Activated T-helper 17 cell treated with anti-CD3 and anti-CD28 coated beads, Interleukin-2, amount 50 U/mL, for 72 hours (primary cell): ENCODE measurements around the gene ALOX5. TPM values are rescaled to one million over a fixed set of nuclear protein-coding genes. Genes with fewer than 3 reads are reported as not detected.
A peak's percentile ranks its signal among the peaks of the same experiment; 100 is the strongest.
"Not testable (repeated sequence)": the region's sequence is repeated elsewhere in the genome, so short reads cannot be mapped to it uniquely, and the experiment has no call there.

Experiments used
- ATAC-seq: fragments of 150-1000 bp; cut with Tn5 transposase; replicated peaks from 2 replicates; pipeline ENCODE4 v1.10.0; 2021; ENCODE audit warnings: mild to moderate bottlenecking, moderate library complexity
- H3K27ac Mint-ChIP-seq: one replicate; pipeline ENCODE4 v1.8.0; 2022; ENCODE audit warnings: mixed read lengths
- H3K27me3 Mint-ChIP-seq: one replicate; pipeline ENCODE4 v1.8.0; 2022; ENCODE audit warnings: mixed read lengths
- H3K36me3 Mint-ChIP-seq: one replicate; pipeline ENCODE4 v1.8.0; 2022; ENCODE audit warnings: low read depth, mild to moderate bottlenecking, mixed read lengths
- H3K4me1 Mint-ChIP-seq: one replicate; pipeline ENCODE4 v1.8.0; 2022; ENCODE audit warnings: mixed read lengths
- H3K4me3 Mint-ChIP-seq: one replicate; pipeline ENCODE4 v1.8.0; 2022; ENCODE audit warnings: mild to moderate bottlenecking, mixed read lengths
- H3K9me3 Mint-ChIP-seq: one replicate; pipeline ENCODE4 v1.8.0; 2022; ENCODE audit warnings: mixed read lengths
- total RNA-seq, 2 donors: library from RNA; stranded (reverse); gene quantifications; one replicate each; pipeline ENCODE4 v1.2.3, GENCODE V29; 2022

Gene ALOX5
- total RNA-seq, 2 donors from 2014 or later: 4.0 to 7.9 TPM

DNA sequence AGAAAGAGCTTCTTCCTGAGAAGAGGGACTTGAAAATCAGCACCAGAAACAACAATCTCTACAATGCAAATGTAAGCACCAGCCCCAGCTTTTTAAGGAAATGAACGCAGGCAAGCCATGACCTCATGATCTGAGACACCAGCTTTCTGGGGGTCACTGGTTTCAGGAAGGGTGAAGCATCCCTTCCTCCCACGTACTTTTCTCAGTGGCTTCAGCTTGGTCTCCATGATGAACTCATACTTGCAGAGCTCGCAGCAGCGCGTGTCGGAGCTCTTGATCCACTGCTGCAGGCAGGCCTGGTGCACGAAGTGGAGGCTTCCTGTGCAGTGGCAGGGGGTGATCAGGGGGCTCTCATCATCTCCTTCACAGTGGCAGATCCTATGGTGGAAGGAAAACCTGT is 87.0 kb downstream of the ALOX5 start:
- peaks cover 54% of the 10 kb centered on the region for H3K36me3 Mint-ChIP-seq

DNA sequence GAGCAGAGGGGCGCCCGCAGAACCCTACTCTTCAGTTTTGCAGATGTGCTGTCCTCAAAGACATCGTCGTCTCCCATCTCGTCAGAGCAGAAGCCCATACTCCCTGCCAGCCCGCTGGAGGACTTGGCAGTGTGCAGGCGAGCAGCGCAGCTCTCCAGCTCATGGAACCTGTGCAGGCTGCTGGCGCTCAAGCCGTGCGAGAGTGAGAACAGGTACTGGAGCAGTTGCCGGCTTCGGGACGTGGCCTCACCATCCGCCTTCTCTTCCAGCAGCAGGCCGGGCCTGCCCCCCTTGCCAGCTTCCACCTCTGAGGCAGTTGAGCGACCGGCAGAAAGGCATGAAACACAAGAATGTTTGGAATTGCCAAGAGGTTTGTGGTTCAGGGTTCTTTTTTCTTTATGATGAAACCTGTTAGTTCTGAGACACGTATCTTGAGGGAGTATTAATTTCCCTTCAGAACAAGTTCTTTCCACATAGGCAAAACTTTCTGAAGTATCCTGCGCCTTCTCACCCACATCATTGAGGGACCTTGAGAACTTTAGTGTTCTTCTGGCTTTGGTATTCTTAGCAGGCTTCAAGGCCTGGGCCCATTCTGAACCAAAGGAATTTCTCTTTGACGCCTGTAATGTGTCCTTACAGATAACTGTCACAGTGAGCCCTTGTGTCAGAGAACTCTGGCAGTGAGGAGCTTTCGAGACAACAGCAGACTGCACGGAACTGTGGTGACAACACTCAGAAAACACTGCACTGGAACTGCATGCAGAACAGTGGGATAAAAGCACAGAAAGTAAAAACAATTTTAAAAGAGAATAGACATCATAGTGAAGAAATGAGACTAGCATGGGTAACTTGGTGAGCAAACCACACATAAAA is 89.5 kb downstream of the ALOX5 start:
- no peaks in the 10 kb centered on the region for H3K9me3 Mint-ChIP-seq

More for the DNA sequence above, 87.0 kb downstream of the ALOX5 start:
- H3K4me1 Mint-ChIP-seq: peaks cover 23% of the 10 kb centered on the region
- no peak overlapping the region for H3K4me3 Mint-ChIP-seq
- peak; percentile 52 for ATAC-seq
- H3K27ac Mint-ChIP-seq: peak overlapping the region; percentile 8
- no peaks in the 10 kb centered on the region for H3K9me3 Mint-ChIP-seq
- no peaks in the 10 kb centered on the region for H3K27me3 Mint-ChIP-seq

DNA sequence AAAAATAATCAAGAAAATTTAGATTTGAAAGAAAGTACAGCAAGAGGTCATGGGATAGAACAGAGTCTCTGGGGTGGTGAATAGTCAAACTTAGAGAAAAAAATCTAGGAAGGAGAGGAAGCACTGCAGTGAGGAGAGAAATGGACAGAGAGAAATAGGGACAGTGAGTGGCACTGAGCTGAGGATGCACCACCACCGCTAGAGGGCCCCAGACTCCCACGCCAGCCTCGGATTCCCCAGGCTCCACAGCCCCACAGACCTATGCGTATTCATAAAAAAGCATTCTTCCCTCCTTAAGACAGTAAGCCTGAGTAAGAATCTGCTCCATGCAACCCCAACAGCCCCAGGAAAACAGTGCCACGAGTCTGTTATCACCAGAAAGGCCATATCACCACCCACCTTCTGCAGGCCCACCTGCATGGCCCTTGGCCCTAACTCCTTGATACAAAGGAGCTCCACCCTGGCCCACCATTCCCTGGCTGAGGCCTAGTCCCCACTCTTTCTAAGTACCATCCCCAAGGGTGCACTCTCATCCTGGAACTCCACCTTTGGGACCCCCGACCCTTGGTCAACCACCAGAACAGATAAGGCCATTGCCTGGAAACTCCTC is 91.0 kb downstream of the ALOX5 start:
- ATAC-seq: peak; percentile 96
- H3K36me3 Mint-ChIP-seq: peaks cover 20% of the 10 kb centered on the region
- no peak overlapping the region for H3K4me3 Mint-ChIP-seq
- peaks cover 24% of the 10 kb centered on the region for H3K4me1 Mint-ChIP-seq
- H3K27ac Mint-ChIP-seq: peak overlapping the region; percentile 41
- no peaks in the 10 kb centered on the region for H3K9me3 Mint-ChIP-seq
- H3K27me3 Mint-ChIP-seq: no peaks in the 10 kb centered on the region

More for the DNA sequence above, 89.5 kb downstream of the ALOX5 start:
- Mint-ChIP-seq H3K36me3 (peaks cover 35% of the 10 kb centered on the region), H3K27me3 (no peaks in the 10 kb centered on the region), H3K4me1 (peaks cover 23% of the 10 kb centered on the region), H3K27ac (no peak overlapping the region), H3K4me3 (no peak overlapping the region)
- no peak for ATAC-seq

DNA sequence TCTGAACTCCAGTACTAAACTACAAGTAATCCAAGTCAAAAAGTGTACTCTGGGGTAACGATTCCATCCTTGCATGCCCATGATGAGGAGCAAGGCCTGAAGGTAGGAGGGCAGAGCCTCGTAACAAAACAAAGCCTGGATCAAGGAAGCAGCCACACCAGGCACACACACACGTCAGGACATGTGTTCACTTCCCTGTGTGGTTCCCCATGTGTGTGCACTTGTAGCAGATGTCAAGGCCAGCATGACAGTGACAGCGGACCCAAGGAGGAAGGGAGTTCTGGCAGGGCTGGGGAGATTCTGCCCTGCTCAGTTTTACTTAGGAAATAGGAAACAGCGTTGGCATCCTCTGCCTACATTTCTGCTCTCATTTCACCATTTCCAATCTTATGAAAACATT is 92.8 kb downstream of the ALOX5 start:
- peaks cover 33% of the 10 kb centered on the region for H3K4me1 Mint-ChIP-seq

DNA sequence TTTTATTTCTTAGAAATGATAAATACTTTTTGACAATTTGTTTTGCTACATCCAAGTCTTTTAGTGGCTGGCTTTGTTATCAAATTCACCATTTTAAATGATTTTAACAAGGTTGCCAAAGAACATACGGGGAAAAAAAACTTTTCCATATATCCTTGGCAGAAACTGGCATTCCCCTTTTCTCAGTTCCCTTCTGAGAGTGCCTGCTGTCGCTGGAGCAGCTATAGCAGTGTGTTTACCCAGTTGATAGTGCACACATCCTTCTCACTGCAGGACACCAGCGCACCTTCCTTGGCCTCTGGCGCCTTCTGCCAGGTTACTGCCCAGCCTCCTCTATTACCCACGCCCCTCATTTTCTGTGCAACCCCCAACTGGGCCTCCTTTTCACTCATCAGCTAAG is 94.1 kb downstream of the ALOX5 start:
- ATAC-seq: no peak
- no peaks in the 10 kb centered on the region for H3K27me3 Mint-ChIP-seq
- H3K36me3 Mint-ChIP-seq: no peaks in the 10 kb centered on the region
- H3K9me3 Mint-ChIP-seq: no peaks in the 10 kb centered on the region
- peak overlapping the region; percentile 6 for H3K27ac Mint-ChIP-seq
- no peak overlapping the region for H3K4me3 Mint-ChIP-seq
- peaks cover 28% of the 10 kb centered on the region for H3K4me1 Mint-ChIP-seq

More for the DNA sequence above, 92.8 kb downstream of the ALOX5 start:
- Mint-ChIP-seq H3K4me3 (no peak overlapping the region), H3K27me3 (no peaks in the 10 kb centered on the region), H3K36me3 (peaks cover 5% of the 10 kb centered on the region), H3K27ac (peak overlapping the region; percentile 62), H3K9me3 (no peaks in the 10 kb centered on the region)
- no peak for ATAC-seq

DNA sequence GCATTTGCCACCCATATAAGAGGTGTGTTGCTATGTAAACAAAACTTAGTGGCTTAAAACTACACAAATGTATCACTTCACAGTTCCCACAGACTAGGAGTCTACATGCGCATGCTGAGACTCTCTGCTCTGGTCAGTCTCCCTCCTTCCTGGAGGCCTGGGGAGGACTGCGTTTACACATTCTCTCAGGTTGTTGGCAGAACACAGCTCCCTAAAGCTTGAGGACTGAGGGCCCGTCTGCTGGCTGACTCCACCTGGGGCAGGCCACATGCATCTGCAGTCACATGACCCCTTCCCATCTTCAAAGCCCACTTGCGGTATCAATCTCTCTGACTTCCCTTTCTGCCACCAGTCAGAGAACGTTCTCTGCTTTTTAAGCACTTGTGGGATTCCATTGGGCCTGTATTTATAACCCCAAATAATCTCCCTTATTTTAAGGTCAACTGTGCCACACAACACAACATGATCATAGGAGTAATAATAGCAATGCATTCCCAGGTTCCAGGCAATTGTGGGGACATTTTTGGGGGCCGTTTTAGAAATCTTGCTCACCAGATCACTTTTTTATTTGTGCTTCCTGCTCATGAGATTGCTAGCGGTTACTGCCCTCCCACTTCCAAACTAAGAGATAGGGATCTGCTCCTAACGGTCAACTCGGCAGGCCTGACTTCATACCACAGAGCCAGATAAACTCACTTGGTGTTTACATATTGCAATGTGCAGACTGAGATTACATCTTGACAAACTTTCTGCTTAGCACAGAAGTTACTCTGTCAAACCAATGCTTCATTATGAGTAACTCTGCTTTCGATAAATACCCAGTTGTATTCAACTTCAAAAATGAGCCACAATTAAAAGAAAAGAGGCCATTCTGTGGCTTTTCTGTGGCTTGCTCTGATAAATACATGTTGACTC is 96.3 kb downstream of the ALOX5 start:
- H3K9me3 Mint-ChIP-seq: no peaks in the 10 kb centered on the region
- no peaks in the 10 kb centered on the region for H3K36me3 Mint-ChIP-seq
- H3K27ac Mint-ChIP-seq: peak overlapping the region; percentile 89
- peaks cover 24% of the 10 kb centered on the region for H3K4me1 Mint-ChIP-seq
- H3K27me3 Mint-ChIP-seq: no peaks in the 10 kb centered on the region
- ATAC-seq: peak; percentile 92
- peak overlapping the region; percentile 71 for H3K4me3 Mint-ChIP-seq

DNA sequence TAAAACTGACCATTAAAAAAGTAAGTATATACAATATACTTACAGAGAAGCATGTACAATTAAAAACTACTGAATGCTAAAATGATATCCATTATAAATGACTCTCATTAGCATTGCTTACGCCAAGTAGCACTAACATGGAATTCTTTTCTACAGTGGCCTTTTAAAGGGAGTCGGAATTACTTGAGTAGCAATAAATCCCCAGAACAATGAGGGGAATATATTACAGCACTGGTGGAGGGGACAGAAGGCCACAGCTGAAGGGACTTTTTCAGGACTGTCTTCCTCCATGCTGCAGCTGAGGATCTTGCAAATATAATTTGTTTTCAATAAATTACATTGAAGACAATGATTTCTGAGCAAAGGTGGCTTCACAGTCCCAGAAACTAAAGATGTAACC is 97.0 kb downstream of the ALOX5 start:
- Mint-ChIP-seq H3K36me3 (no peaks in the 10 kb centered on the region), H3K27ac (peak overlapping the region; percentile 89), H3K4me1 (peaks cover 21% of the 10 kb centered on the region), H3K27me3 (no peaks in the 10 kb centered on the region), H3K9me3 (peaks cover 6% of the 10 kb centered on the region), H3K4me3 (peak overlapping the region; percentile 71)
- no peak for ATAC-seq

DNA sequence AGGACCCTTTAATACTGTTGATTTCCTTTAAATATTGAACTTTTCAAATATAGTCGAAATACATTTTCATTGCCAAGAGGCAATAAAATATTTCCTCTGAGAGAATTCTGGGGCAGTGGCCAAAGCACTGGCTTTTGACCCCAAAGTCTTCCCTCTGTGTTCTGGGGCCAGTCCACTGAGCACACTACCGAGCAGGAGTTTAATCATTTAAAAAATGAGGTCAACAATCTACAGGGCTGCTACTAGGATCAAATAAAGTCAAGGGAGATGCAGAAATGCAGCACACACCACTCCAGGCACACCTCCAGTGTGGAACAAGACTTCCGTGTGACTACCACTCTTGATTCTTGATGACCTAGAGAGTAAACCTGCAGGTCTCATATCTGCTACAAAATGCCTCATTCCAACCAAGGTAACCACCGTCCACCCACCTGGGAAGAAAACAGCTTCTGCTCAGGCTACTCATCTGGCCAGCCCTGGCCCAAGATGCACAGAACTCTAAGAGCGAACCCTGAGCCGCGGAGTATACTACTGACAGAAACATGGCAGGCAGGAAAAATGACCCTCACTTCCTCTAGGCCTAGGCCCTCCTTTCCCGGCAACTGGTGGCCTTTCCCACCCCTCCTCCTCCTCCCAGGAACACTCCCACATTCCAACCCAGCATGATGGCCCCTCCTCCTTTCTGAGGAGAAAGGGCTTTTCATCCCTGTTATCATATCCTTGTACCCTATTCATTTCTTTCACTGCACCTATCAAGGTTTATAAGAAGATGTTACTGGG is 97.7 kb downstream of the ALOX5 start:
- no peak for ATAC-seq
- no peaks in the 10 kb centered on the region for H3K36me3 Mint-ChIP-seq
- no peak overlapping the region for H3K4me3 Mint-ChIP-seq
- H3K27me3 Mint-ChIP-seq: no peaks in the 10 kb centered on the region
- peaks cover 21% of the 10 kb centered on the region for H3K4me1 Mint-ChIP-seq
- no peak overlapping the region for H3K27ac Mint-ChIP-seq
- peaks cover 8% of the 10 kb centered on the region for H3K9me3 Mint-ChIP-seq

DNA sequence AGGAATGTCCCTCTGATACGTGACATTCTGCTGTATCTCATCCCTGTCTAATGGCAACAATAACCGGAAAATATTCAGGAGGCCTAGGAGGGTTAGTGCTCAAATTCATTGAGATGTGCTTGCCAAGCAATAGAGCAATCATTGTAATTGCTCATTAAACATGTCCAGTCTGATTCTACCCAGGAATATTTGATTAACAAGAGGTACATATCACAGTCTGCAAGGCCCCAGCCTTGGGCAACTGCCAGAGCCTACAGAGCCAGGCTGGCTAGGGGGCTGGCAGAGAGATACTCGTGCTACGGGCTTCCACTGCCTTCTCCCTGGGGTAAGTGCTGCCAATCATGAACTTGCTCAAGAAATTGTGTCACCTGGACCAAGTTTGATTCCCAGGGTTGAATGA is 99.1 kb downstream of the ALOX5 start:
- Mint-ChIP-seq H3K4me3 (no peak overlapping the region), H3K4me1 (peaks cover 21% of the 10 kb centered on the region), H3K27ac (no peak overlapping the region), H3K9me3 (peaks cover 22% of the 10 kb centered on the region), H3K27me3 (no peaks in the 10 kb centered on the region), H3K36me3 (peaks cover 8% of the 10 kb centered on the region)
- ATAC-seq: no peak

DNA sequence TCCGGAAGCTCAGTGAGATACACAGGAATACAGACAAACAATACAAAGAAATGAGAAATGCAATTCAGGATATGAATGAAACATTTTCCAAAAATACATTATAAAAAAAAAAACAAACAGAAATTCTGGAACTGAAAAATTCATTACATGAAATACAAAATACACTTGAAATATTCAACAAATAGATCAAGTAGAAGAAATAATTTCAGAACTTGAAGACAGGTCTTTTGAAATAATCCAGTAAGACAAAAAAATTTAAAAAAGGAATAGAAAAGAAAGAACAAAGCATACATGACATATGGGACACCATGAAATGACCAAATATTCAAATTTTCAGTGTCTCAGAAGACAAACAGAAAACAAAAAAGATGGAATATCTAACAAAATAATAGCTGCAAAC is 102.5 kb downstream of the ALOX5 start:
- Mint-ChIP-seq H3K36me3 (peaks cover 36% of the 10 kb centered on the region), H3K9me3 (peaks cover 37% of the 10 kb centered on the region), H3K27ac (no peak overlapping the region), H3K27me3 (no peaks in the 10 kb centered on the region), H3K4me3 (no peak overlapping the region), H3K4me1 (peaks cover 4% of the 10 kb centered on the region)
- no peak for ATAC-seq

DNA sequence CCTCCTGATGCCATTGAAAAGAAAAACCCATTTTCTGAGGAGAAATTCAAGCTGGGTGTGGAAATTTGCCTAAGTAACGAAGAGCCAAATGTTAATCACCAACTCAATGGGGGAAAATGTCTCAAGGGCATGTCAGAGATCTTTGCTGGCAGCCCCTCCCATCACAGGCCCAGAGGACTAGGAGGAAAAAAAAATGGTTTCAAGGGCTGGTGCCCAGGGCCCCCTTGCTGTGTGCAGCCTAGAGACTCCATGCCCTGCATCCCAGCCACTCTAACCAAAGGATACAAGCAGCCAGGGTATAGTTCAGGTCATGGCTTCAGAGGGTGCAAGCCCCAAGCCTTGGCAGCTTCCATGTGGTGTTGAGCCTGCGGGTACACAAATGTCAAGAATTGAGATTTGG is 106.3 kb downstream of the ALOX5 start:
- Mint-ChIP-seq H3K27me3 (no peaks in the 10 kb centered on the region), H3K9me3 (peaks cover 37% of the 10 kb centered on the region), H3K27ac (no peak overlapping the region), H3K4me3 (no peak overlapping the region), H3K4me1 (no peaks in the 10 kb centered on the region), H3K36me3 (peaks cover 60% of the 10 kb centered on the region)
- no peak for ATAC-seq

DNA sequence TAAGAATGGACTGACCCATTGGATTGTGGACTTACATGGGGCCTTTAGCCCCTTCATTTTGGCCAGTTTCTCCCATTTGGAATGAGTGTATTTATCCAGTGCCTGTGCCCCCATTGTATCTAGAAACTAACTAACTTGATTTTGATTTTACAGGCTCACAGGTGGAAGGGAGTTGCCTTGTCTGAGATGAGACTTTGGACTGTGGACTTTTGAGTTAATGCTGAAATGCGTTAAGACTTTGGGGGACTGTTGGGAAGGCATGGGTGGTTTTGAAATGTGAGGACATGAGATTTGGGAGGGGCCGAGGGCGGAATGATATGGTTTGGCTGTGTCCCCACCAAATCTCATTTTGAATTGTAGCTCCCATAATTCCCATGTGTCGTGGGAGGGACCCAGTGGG is 107.1 kb downstream of the ALOX5 start:
- H3K36me3 Mint-ChIP-seq: peaks cover 60% of the 10 kb centered on the region
- not testable (repeated sequence) for H3K27me3 Mint-ChIP-seq, H3K4me3 Mint-ChIP-seq, ATAC-seq, H3K4me1 Mint-ChIP-seq, H3K27ac Mint-ChIP-seq
- H3K9me3 Mint-ChIP-seq: peaks cover 31% of the 10 kb centered on the region

DNA sequence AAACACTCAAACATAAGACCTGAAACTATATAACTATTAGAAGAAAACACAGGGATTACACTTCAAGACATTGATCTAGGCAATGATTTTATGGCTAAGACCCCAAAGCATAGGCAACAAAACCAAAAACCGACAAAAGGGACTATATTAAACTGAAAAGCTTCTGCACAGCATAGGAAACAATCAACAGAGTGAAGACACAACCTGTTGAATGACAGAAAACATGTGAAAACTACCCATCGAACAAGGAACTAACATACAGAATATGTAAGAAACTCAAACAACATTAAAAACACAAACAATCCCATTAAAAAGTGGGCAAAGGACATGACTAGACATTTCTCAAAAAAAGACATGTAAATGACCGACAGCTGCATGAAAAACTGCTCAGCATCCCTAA is 109.0 kb downstream of the ALOX5 start:
- H3K4me1 Mint-ChIP-seq: no peaks in the 10 kb centered on the region
- no peak overlapping the region for H3K27ac Mint-ChIP-seq
- H3K9me3 Mint-ChIP-seq: peaks cover 16% of the 10 kb centered on the region
- peaks cover 56% of the 10 kb centered on the region for H3K36me3 Mint-ChIP-seq
- no peak for ATAC-seq
- no peak overlapping the region for H3K4me3 Mint-ChIP-seq
- H3K27me3 Mint-ChIP-seq: no peaks in the 10 kb centered on the region

DNA sequence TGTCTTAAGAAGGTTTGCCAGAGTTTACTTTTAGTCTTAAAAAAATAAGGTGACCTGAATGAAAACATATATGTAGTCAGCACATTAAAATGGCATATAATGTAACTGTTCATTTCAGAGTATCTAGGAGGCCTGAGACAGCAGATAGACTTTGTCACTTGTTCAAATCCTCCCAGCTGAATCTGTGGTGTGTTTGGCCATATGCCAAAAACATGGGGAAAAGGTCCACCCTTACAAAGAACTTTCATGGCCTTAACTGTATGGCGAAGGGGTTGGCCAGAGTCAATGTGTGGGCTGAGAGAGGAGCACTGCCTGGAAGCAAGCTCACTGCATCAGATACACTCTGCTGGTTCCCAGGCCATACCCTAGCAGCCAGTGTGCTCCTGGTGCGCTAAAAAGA is 113.7 kb downstream of the ALOX5 start:
- no peak overlapping the region for H3K27ac Mint-ChIP-seq
- ATAC-seq: no peak
- H3K9me3 Mint-ChIP-seq: no peaks in the 10 kb centered on the region
- no peaks in the 10 kb centered on the region for H3K27me3 Mint-ChIP-seq
- no peaks in the 10 kb centered on the region for H3K4me1 Mint-ChIP-seq
- H3K4me3 Mint-ChIP-seq: no peak overlapping the region
- H3K36me3 Mint-ChIP-seq: peaks cover 24% of the 10 kb centered on the region
